CD4-positive, alpha-beta T cell treated with Interleukin-10 for 1 hour (primary cell): Measurements from ENCODE around the gene ACTN4.

Source experiments
- DNase-seq: peaks from one replicate; pipeline ENCODE4 v3.0.0-alpha.2; 2020

ACTN4 gene

DNA sequence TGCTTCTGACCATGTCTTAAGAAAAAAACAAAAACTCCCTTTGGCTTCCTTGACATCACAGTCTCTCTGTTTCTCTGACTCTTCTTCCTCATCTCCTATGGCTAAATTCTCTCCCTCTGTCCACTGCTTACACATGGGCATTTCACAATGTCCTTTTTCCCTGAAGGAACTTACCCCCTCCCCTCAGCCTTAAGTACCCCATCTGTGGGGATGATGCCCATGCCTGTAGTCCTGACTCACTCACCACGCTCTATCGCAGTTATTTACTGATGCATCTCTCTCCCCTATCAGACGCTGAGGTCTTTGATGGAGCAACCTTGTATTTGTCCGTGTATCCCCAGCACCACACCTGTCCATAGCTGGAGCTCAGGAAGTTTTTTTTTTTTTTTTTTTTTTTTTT is 32.4 kb downstream of the ACTN4 start:
- no peak for DNase-seq

DNA sequence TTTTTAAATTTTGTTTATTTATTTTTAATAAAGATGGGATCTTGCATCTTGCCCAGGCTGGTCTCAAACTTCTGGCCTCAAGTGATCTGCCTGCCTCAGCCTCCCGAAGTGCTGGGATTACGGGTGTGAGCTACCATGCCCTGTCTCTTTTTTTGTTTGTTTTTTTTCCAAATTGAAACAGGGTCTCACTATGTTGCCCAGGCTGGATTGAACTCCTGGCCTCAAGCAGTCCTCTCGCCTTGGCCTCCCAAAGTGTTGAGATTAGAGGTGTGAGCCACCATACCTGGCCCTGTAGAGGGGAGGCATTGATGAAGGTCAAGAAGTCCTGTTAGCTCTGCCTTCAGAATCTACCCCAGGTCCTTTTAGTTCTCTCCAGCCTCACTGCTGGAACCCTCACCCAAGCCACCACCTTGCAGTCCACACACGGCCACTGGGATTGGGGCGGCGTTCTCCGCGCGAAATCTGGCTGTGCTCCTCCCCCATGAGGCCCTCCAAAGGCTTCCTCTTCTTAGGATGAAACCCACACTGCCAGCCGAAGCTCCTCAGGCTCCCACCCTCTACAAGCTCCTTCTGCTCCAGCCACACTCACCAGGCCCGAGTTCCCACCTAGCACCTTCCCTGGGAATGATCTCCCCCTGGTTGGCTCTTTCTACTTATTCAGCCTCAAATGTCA is 34.9 kb downstream of the ACTN4 start:
- DNase-seq: no peak

DNA sequence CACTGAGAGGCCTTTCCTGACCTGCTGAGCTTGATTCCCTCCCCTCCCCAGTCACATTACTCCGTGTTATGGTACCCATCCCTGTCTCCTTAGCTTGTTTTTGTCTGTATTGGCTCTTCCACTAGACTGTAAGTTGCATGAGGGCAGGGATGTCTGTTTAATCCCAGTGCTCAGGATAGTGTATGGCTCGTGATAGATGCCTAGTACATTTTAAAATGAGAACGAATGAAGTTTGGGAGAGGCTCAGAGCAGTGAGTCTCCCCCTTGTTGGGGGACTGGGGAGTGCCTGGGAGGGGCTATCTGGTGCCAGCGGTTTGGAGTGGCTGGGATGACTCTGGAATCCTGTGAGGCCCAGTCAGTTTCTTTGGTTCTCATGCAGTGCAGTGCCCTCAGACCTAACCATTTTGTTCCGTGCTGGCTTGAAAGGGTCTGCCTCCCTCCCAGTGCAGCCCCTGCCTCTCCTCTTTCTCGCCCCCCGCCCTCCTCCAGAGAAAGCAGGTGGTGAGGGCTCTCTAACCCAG is 35.5 kb downstream of the ACTN4 start:
- DNase-seq: no peak

DNA sequence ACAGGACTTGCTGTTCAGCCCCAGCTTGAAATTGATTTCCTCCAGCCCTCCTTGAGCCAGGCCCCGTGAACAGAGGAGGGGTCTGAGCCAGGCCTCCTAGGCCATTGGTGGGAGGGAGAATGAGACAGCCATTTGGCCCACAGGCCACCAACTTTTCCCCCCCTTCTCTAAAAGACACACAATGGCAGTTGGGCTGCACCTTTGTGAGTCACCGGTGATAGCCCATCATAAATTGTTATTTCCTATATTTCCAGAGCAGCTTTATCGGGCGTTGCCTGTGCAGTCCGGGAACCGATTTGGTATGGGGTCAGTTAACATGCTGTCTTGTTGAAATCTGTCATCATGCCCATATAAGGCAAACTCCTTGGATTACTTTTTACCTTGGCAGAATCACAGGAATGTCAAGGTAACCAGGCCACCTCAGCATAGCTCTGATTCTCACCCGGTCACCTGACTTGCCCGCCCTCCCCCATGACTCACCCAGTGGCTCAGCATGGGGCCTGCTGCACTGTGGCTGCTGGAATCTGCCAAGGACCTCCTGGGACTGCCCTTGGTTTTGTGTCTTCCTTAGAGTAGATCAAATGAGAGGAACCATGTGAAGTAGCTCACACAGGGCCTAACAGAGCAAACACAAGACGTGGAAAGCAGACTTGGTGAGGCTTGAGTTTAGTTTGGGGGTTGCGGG is 36.1 kb downstream of the ACTN4 start:
- DNase-seq: peak; percentile 64

DNA sequence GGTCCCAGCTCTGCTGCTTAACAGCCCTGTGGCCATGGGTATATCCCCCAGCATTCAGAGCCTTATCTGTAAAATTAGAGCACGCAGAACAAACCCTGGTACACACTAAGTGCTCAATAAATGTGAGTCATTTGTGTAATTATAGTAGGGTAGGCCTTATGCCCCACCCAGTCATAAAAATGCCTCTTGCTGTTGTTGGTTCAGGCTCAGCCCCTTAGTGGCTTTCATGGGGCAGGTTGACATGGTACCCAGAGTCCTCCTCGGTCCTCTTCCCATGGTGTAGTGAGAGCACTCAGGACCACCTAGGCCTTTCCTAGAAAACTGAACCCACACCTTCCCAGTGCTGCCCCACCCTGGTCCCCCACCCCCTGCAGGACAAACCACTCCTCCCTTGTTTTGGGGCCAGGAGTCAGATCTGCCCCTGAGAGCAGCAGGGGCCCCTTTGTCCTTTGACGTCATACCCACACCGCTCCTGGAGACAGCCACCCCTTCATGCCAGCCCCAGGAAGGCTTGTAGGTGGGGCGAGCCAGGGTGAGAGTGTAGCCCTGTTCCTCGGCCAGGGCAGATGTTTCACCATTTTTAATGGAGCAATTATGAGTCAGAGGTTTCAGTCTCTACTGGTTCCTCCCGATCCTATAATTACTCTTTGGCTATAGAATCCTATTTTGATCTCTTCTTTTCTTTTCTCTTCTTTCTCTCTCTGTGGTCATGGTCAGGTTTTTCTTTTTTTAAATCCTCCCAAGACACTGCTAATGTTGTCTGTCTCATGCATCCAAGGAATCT is 36.8 kb downstream of the ACTN4 start:
- peak; percentile 57 for DNase-seq

DNA sequence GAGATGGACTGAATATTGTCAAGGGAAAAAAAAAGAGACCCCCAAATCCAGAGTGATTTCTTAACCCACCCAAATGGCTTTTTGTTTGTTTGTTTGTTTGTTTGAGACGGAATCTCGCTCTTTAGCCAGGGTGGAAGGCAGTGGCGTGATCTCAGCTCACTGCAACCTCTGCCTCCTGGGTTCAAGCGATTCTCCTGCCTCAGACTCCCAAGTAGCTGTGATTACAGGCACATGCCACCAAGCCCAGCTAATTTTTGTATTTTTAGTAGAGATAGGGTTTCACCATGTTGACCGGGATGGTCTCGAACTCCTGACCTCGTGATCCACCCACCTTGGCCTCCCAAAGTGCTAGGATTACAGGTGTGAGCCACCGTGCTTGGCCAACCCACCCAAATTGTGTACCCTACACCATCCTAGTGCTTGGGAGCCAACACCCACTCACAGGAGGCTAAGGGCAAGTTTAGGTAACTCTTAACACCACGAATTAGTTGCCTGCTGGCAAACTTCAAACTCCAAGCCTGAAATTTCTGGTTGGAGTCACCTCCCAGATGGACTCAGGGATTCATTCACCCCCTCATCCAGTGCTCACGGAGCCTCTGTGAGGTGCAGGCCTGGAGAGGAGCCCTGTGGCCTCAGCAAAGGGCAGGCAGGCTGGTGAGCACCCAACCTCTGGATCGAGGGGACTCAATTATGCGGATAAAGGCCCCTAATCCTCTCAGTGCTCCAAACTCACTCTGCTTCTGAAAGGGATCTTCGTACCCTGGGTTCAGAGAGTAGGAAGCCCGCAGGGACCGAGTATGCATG is 37.6 kb downstream of the ACTN4 start:
- DNase-seq: no peak

DNA sequence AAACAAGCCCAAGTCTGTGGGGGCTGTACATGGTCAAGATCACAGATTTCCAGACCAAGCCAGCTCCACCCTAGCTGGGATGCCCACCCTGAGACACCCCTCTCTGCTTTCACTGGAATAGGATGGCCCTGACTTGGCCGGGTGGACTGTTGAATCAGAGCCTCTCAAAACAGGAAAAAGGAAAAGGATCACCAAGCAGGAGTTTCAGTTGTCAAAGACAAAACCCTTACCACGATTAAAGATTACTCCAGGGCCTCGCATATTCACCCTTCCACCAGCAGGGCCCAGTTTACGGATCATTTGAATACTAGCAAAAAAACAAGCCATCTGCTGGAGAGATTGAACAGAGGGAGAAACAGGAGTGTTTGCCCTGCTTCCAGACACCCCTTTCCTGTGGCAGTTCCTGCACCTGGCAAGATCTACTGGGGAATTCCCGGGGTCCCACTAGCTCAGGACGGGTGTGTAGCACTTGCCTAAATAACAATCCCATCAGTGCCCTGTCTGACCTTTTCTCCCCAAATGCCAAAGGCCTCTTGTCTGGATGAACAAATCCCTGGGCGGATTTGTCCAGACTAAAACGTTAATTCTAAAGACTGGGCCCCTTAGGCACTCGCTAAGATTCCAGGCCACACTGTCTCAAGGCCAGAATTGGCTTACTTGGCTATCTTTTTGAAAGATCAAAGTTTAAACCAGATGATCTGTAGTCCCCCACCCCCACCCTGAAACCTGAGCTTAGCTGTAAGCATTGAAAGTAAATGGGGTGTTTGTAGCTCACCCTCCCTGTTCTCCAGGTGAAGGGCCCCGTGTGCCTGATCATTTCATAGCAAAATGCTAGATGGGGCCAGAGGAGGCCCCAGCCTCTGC is 38.4 kb downstream of the ACTN4 start:
- DNase-seq: peak; percentile 35

DNA sequence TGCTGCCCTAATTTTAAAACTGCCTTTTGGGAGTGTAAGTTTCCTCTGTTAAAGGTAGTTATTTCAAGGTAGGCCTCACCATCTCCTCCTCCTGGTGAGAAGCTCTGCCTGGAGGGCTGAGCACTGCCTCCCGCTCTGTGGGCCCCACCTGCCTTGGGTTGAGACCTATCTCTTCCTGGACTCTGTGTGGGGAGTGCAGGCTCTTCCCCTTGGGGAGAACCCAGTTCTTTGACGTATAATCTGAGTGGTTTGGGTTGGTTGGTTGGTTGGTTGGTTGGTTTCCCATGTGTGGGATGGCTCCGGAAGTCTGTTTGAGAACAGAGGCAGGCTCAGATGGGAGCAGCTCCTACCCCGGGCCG is 39.1 kb downstream of the ACTN4 start:
- DNase-seq: peak; percentile 67

DNA sequence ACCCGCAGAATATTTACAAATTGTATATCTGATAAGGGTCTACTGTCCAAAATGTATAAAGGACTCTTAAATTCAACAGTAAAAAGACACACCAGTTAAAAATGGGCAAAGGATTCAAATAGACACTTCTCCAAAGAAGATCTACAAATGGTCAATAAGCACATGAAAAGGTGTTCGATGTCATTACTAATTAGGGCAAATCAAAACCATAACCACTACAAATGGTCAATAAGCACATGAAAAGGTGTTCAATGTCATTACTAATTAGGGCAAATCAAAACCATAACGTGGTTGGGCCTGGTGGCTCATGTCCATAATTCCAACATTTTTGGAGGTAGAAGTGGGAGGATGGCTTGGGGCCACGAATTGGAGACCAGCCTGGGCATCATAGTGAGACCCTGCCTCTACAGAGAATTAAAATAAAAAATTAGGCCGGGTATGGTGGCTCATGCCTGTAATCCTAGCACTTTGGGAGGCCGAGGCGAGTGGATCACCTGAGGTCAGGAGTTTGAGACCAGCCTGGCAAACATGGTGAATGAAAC is 40.5 kb downstream of the ACTN4 start:
- no peak for DNase-seq

DNA sequence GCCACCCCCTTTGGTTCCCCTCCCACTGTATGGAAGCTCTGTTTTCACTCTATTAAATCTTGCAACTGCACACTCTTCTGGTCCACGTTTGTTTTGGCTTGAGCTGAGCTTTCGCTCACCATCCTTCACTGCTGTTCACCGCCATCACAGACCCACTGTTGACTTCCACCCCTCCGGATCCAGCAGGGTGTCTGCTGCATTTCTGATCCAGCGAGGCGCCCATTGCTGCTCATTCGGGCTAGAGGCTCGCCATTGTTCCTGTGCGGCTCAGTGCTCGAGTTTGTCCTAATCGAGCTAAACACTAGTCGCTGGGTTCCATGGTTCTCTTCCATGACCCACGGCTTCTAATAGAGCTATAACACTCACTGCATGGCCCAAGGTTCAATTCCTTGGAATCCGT is 42.7 kb downstream of the ACTN4 start:
- no peak for DNase-seq

DNA sequence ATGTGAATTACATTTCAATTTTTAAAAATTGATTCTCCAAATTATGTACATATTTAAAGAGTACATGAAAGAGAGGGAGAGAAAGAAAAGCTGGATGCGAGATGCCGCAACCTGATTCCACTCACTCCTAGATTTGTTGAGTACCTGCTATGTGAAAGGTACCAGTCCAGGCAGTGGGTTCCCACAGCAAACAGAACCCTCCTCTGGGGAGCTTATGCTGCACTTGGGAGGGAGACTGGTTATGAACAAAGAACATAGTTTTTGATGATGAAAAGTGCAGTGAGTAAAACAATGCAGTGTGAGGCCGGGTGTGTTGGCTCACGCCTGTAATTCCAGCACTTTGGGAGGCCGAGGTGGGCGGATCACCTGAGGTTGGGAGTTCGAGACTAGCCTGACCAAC is 43.4 kb downstream of the ACTN4 start:
- no peak for DNase-seq

DNA sequence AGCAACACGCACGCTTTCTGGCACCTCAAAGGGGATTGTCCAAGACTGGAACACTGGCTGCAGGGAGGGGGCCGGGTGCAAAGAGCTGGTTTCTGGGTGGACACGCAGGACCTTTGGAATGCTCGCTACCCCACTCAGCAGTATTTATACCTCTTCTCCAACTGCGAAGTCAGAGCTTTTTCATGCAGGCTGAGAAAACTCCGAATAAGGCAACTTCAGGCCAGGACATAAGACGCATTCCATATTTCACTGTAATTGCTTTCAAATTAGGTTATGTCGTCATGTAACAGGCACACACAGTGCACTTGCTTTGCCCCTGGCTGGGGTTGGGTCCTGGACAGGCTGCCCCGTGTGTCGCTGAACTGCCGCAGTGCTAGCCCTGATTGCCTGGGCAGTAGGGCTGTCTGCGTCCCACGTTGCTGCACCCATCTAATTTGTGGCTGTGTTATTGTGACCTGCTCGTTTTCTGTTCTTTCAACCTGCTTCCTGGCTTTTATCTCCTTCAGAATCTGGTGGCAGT is 44.5 kb downstream of the ACTN4 start:
- DNase-seq: no peak

DNA sequence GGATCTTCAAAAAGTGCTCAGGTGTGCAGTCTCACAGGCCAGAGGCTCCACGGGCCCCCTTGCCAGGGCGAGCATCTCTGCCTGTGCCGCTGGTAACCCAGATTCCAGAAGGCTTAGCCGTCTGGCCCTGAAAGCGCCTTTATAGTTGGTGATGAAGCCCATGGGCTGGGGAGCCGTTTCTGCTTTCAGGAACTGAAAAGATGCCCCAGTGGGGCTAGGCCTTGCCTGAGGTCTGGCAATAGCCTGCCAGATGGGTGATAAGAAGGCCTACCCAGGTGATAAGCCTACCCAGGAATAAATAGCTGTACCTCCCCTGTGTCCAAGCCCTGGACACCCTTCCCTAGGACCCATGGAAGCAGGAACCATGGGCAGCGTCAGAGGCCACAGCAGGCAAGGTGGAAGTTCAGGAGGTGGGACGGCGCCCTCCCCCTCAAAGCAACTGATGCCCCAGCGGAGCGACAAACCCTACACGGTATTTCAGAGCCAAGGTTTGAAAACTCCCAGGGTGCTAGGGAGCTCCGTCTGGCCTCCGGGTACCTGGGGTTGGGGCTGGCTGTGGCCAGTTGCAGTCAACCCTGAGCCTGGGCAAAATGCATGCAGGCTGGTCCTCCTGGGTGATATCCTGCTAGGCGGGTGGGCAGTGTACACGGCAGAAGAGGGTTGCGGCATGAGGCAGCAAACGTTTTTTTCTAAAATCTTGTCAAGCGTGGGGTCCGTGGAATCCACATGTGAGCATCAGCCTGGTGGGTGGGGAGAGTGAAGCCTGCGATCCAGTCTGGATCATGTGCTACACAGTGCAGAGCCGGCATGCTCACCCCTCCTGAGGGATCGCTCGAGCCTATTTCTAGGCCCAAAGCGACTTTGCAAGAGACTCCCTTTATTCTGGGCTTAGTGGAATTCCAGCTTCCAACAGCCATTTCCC is 45.3 kb downstream of the ACTN4 start:
- no peak for DNase-seq

DNA sequence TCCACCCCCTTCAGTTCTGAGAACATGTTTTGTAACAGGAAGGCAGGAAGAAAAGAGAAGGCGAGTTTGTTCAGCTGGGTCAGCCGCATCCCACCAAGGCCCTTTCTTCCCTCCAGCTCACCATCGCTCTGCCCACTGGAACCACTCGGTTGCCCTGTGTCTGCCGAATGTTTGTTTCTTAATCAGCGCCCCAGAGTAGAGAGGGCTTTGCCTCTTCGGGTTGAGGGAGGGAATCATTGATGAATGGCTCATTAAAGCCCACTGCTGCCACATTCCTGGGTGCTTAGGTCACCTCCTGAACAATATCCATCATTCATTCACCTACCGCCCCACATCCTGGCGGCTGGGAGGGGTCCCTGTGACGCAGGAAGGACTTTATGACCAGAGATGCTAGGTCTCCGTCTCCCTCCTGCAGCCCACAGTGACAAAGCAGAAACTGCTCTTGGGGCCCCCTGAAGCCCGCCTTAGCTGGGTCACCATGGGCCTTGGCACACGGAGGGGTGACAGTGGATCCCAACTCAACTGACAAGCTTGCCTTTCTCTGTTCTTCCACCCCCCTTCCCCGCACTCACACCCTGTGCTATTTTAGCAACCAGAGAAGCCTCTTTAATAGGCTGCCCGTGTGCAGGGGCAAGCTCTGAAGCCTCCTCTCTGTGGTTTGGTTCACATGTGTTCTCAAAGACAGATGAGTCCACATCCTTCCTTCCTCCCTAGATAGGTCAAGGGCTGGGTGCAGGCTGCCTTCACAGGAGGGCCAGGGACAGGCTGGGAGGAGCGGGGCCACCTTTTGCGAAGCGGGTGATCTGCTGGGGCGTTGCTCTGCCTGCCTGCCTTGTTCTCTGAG is 46.2 kb downstream of the ACTN4 start:
- peak; percentile 71 for DNase-seq

DNA sequence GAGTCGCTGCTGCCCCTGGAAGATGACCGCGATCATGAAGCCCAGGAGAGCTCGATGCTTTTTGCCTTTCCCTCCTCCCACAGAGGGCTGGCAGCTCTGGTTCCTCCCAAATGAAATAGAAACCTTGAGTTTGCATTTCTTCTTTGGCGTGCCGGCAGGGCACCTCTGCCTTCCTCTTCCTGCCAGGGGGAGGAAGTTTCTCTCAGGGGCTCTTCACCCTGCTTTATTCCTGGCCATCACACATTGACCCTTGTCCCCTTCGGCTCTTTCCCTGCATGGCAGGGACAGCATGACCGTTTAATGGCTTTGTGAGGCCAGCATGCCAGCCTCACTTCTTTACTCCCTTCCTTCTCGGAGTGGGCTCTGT is 47.9 kb downstream of the ACTN4 start:
- no peak for DNase-seq

DNA sequence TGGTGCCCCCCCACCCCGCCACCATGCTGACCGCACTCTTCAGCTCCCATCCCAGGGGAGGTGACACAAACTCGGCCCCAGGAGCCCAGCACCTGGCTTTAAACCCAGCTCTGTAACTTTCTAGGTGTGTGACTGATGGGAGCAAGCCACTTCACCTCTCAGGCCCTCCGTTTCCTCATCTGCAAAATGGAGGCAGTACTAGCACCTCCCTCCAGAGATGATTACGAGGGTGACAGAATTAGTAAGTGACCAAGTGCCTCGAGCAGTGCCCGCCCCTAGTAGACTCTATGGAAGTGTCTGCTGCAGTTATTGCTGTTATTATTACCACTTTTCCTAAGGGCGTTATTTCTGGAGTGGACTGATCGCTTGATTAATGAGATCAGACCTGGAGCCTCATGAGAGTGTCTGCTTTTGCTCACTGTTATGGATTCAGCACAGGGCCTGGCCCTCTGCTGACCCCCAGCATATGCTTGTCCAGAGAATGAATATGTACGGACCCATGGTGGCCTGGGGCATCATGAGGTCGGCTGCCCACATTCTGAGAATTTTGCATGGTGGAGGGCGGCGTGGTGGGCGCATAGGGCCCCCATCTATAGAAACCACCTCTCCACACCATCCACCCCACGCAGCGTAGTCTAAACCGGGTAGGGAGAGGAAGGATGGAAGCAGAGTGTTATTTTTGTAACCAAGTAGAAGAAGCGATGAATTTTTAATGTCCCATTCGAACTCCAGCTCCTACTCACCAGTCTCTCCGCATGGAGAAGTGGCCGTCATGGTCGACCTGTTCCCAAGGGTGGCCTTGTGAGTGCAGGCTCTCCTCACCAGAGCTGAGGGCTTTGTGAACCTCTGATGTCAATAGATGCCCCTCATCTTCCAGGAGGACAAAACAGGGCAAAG is 48.6 kb downstream of the ACTN4 start:
- DNase-seq: no peak

DNA sequence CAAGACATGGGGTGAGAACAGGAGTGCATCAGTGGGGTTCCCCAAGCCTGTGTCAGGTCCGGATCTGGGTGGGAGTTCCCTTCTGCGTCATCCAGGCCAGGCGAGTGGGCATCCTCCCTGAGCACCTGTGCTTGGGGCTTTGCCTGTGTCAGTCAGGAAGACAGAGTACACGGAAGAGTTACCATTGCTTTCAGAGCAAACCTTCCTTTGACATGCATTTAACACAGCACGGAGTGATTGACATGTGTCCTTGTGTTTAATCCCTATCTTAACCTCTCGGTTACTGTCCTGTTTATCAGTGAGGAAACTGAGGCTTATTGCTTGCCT is 49.2 kb downstream of the ACTN4 start:
- no peak for DNase-seq

DNA sequence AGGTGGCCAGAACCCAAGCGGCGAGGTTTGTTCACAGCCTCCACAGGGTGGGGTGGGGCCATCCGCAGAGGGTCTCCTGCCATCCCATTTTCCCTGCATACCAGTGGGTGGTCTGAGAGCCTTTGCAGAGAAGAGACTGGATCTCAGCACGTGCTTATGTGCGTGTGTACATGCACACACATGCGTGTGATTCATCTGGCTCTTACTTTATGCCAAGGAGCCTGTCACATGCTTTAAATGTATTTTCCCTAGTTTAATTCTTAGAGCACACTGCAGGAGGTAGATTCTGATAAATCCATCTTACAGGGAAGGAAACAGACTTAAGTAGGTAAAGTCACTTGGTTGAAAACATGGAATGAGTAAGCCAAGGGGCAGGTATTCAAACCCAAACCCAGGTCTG is 49.7 kb downstream of the ACTN4 start:
- no peak for DNase-seq

DNA sequence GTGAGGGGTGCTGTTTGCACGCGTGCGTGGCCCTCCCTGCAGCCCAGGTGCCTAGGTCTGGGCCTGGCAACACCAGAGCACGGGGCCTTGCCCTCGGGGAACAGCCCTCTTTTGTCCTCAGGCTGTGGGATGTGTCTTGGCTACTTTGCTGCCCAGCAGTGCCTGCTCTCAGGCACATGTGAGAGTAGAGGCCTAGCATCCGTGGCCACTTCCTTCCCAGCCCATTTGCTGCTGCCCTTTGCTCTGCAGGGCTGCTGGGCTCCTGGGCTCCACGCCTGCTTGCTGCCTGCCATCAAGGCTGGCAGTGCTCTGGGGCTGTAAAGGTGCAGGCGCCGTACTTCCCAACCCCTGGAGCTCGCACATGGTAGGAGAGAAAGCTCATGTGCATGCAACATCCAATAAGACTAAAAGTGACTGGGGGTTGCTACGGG is 50.2 kb downstream of the ACTN4 start:
- DNase-seq: no peak
